Measurements from ENCODE around the gene MVB12B. TPM values are rescaled to one million over a fixed set of nuclear protein-coding genes. Genes with fewer than 3 reads are reported as not detected.

The MVB12B gene
- total RNA-seq, 4 donors from 2014 or later = 2.1 to 39.2 (median 22.2) TPM

DNA sequence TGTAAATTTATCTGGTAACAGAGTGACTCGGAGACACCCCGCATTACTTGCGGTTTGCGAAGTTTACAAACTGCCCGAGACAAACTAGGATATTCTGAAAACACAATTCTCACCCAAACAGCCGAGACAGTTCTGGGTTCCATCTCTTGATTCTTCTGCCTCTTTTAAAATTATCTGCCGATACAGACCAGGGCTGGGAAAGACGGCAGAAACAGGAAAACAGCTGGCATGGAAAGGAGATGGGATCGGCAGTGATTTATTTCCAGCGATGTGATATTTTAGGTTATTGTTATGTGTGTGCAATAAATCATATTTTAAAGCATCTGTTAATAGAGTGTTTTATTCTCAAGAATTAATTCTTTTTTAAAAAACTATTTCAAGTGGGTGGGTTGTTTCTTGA, 193.8 kb downstream of the MVB12B start:
- no peak overlapping the region for H3K4me3 ChIP-seq
- H3K9me3 ChIP-seq = no peaks in the 10 kb centered on the region
- no peaks in the 10 kb centered on the region for H3K4me1 ChIP-seq
- peaks cover 0 to 35% of the 10 kb centered on the region in 2 donors for H3K27me3 ChIP-seq
- TF ChIP-seq, protein P1, sequence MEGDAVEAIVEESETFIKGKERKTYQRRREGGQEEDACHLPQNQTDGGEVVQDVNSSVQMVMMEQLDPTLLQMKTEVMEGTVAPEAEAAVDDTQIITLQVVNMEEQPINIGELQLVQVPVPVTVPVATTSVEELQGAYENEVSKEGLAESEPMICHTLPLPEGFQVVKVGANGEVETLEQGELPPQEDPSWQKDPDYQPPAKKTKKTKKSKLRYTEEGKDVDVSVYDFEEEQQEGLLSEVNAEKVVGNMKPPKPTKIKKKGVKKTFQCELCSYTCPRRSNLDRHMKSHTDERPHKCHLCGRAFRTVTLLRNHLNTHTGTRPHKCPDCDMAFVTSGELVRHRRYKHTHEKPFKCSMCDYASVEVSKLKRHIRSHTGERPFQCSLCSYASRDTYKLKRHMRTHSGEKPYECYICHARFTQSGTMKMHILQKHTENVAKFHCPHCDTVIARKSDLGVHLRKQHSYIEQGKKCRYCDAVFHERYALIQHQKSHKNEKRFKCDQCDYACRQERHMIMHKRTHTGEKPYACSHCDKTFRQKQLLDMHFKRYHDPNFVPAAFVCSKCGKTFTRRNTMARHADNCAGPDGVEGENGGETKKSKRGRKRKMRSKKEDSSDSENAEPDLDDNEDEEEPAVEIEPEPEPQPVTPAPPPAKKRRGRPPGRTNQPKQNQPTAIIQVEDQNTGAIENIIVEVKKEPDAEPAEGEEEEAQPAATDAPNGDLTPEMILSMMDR (IDR thresholded peaks at IDR 0.05) = no peak
- TF ChIP-seq POLR2A (IDR thresholded peaks at IDR 0.05) = no peak
- no peak overlapping the region for H3K27ac ChIP-seq
- H3K36me3 ChIP-seq = no peaks in the 10 kb centered on the region
- no peak for DNase-seq
- intact Hi-C loops (cut with DNase I; ENCODE audit: low total_unique reads) = no loop called here

- no peak for DNase-seq
- no peaks in the 10 kb centered on the region for H3K9me3 ChIP-seq
- H3K4me3 ChIP-seq = no peak overlapping the region
- no peak overlapping the region for H3K27ac ChIP-seq
- TF ChIP-seq POLR2A (IDR thresholded peaks at IDR 0.05) = no peak
- TF ChIP-seq, protein P1 (IDR thresholded peaks at IDR 0.05) = no peak
- no peaks in the 10 kb centered on the region for H3K4me1 ChIP-seq
- peaks cover 0 to 35% of the 10 kb centered on the region in 2 donors for H3K27me3 ChIP-seq
- no peaks in the 10 kb centered on the region for H3K36me3 ChIP-seq
- intact Hi-C loops (cut with DNase I; ENCODE audit: low total_unique reads) = no loop called here
Observed at GRCh38 chr9:126521089-126521488, 194.5 kb downstream of the MVB12B start.

DNA sequence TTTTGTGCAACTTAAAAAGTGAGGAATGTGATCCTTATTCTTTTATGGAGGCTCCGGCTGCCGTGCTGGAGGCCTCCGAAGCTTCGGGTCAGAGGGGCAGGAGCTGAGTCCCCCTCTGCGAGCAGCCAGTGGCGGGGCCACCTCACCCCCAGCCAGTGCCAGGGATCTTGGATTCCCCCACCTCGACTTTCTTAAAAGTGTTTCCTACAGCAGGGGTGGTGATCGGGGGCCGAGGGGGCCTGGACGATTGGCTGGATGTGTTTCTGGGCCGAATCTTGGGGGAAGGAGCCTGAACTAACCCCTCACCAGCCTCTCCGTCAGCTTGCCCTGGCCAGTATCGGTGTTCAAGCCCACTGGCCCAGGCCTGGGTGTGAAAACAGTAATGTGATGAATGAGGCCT, 194.9 kb downstream of the MVB12B start:
- peaks cover 0 to 35% of the 10 kb centered on the region in 2 donors for H3K27me3 ChIP-seq

DNA sequence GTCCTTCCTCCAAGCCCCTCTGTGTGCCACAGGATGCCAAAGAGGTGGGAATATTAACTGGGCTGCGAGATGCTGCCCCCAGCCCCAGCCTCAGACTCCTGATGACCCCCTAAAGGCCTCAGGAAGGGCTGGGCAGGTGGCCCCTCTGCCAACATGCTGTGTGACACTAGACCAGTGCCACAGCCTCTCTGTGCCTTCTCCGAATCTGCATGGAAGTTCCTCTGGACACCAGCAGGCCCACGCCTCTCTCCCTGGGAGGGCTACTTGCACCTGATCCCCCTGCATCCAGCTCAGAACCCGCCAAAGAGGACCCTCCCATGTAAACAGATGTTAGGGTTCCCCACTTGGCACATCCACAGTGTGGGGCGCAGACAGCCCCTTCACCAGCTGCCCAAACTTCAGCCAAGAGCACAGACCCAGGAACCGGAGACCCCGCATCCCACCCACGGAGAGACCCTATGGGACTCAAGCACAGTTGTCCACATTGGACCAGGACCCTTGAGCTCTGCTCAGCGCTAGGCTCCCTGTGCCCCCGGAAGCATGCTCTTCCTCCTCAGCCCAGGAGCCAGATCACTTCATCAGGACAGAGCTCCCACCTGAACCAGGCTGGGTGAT, 195.5 kb downstream of the MVB12B start:
- DNase-seq = no peak
- peaks cover 0 to 35% of the 10 kb centered on the region in 2 donors for H3K27me3 ChIP-seq
- H3K9me3 ChIP-seq = no peaks in the 10 kb centered on the region
- no peak overlapping the region for H3K27ac ChIP-seq
- no peaks in the 10 kb centered on the region for H3K36me3 ChIP-seq
- intact Hi-C loops (cut with DNase I; ENCODE audit: low total_unique reads) = no loop called here
- H3K4me3 ChIP-seq = no peak overlapping the region
- TF ChIP-seq, protein P1 (IDR thresholded peaks at IDR 0.05) = no peak
- TF ChIP-seq POLR2A (IDR thresholded peaks at IDR 0.05) = no peak
- H3K4me1 ChIP-seq = no peaks in the 10 kb centered on the region

More for the DNA sequence above, 194.9 kb downstream of the MVB12B start:
- H3K4me3 ChIP-seq = no peak overlapping the region
- H3K9me3 ChIP-seq = no peaks in the 10 kb centered on the region
- H3K4me1 ChIP-seq = no peaks in the 10 kb centered on the region
- no peaks in the 10 kb centered on the region for H3K36me3 ChIP-seq
- no peak for DNase-seq
- no peak for TF ChIP-seq POLR2A (IDR thresholded peaks at IDR 0.05)
- TF ChIP-seq, protein P1 (IDR thresholded peaks at IDR 0.05) = no peak
- intact Hi-C loops (cut with DNase I; ENCODE audit: low total_unique reads) = no loop called here
- no peak overlapping the region for H3K27ac ChIP-seq

DNA sequence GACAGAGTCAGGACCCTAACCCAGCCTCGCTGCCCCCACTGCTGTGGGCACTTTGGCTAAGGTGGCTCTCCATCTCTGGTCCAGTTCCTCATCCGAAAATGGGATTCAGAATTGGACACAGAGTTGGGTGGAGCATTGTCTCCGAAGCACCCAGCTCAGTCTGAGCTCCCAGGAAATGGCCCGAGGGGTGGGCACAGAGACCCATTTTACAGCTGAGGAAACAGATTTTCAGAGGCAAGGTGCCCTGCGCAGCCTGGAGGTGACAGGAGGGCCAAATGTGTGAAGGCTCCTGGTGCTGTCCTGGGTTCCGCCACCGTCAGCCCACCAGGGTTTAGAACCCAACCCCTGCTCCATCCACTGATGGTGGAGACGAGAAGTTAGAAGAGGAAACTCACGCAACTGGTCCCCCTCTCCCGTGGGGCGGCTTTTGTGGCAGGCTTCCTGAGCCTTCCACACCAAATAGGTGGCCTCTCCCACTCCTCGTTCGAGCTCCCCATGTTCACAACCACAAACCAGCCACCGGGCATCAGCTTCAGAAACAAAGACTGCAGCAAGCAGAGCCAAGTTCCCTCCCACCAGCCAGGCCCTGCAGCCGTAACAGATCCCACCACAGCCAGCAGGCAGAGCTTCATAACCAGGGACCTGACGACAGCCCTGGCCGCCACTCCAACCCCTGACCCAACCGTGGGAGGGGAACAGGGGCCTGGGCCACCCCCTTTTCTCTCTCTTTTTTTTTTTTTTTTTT, 196.2 kb downstream of the MVB12B start:
- peaks cover 0 to 34% of the 10 kb centered on the region in 2 donors for H3K27me3 ChIP-seq
- H3K9me3 ChIP-seq = no peaks in the 10 kb centered on the region
- TF ChIP-seq, protein P1 (IDR thresholded peaks at IDR 0.05) = no peak
- no peak for TF ChIP-seq POLR2A (IDR thresholded peaks at IDR 0.05)
- no peaks in the 10 kb centered on the region for H3K36me3 ChIP-seq
- no peak for DNase-seq
- intact Hi-C loops (cut with DNase I; ENCODE audit: low total_unique reads) = no loop called here
- H3K4me1 ChIP-seq = no peaks in the 10 kb centered on the region
- H3K4me3 ChIP-seq = no peak overlapping the region
- no peak overlapping the region for H3K27ac ChIP-seq
